ENCODE measurements around the gene ZNF628.

Gene ZNF628

DNA sequence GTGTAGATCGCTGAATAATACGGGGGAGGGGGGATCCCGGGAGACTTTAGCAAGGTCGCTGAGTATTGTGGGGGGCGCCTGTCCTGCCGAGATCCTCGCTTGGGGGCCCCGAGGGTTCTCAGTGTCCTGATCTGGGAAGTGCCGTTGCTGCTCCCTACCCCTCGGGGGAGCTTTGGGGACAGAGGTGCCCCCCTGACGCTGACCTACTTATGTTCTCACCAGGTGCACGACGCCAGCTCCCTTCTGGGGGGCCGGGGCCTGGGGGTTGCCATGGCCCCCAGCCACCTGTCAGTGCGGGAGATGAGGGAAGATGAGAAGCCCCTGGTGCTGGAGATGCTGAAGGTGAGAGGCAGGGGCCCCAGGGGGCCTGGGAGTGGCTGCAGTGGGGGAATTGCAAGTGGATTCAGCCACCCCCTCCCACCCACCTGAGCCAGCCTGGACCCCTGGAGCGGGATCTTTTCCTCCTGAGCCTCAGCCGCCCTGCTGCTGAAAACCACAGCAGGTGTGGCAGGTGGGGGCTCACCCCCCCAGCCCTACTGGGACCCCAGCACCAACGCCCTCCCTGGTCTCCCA is 9.1 kb downstream of the ZNF628 start:
- no peak for DNase-seq (ENCODE audit: low spot score)
- Histone ChIP-seq H3K27ac (peak overlapping the region; percentile 77 to 93), H3K4me3 (peak overlapping the region; percentile 74)
- TF ChIP-seq, protein P1, sequence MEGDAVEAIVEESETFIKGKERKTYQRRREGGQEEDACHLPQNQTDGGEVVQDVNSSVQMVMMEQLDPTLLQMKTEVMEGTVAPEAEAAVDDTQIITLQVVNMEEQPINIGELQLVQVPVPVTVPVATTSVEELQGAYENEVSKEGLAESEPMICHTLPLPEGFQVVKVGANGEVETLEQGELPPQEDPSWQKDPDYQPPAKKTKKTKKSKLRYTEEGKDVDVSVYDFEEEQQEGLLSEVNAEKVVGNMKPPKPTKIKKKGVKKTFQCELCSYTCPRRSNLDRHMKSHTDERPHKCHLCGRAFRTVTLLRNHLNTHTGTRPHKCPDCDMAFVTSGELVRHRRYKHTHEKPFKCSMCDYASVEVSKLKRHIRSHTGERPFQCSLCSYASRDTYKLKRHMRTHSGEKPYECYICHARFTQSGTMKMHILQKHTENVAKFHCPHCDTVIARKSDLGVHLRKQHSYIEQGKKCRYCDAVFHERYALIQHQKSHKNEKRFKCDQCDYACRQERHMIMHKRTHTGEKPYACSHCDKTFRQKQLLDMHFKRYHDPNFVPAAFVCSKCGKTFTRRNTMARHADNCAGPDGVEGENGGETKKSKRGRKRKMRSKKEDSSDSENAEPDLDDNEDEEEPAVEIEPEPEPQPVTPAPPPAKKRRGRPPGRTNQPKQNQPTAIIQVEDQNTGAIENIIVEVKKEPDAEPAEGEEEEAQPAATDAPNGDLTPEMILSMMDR (IDR thresholded peaks at IDR 0.05), result no peak

DNA sequence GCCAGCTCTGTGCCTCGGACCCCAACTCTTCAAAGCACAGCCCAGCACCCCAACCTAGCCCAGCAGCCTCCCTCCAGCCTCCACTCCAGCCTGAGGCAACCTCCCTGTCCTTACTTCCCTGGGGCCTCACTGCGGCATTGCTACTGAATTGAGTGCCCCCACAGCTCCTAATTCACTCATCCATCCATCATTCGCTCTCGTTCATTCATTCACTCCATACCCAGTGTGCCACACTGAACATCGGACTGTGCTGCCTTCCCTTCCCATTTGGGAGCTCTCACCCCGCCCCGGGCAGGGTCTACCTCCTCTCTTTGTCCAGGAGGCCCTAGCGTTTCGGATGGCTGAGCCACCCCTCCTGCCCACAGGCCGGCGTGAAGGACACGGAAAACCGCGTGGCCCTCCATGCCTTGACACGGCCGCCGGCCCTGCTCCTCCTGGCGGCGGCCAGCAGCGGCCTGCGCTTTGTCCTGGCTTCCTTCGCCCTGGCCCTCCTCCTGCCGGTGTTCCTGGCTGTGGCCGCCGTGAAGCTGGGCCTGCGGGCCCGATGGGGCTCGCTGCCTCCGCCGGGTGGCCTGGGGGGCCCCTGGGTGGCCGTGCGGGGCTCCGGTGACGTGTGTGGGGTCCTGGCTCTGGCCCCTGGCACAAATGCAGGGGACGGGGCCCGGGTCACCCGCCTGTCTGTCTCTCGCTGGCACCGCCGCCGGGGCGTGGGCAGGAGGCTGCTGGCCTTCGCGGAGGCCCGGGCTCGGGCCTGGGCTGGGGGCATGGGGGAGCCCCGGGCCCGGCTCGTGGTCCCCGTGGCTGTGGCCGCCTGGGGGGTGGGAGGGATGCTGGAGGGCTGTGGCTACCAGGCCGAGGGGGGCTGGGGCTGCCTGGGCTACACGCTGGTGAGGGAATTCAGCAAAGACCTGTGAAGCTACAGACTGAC is 9.9 kb downstream of the ZNF628 start:
- Histone ChIP-seq H3K4me3 (peak overlapping the region; percentile 46), H3K27ac (peak overlapping the region; percentile 77 to 93)
- TF ChIP-seq, protein P1 (IDR thresholded peaks at IDR 0.05), result no peak
- DNase-seq (ENCODE audit: low spot score), result no peak

DNA sequence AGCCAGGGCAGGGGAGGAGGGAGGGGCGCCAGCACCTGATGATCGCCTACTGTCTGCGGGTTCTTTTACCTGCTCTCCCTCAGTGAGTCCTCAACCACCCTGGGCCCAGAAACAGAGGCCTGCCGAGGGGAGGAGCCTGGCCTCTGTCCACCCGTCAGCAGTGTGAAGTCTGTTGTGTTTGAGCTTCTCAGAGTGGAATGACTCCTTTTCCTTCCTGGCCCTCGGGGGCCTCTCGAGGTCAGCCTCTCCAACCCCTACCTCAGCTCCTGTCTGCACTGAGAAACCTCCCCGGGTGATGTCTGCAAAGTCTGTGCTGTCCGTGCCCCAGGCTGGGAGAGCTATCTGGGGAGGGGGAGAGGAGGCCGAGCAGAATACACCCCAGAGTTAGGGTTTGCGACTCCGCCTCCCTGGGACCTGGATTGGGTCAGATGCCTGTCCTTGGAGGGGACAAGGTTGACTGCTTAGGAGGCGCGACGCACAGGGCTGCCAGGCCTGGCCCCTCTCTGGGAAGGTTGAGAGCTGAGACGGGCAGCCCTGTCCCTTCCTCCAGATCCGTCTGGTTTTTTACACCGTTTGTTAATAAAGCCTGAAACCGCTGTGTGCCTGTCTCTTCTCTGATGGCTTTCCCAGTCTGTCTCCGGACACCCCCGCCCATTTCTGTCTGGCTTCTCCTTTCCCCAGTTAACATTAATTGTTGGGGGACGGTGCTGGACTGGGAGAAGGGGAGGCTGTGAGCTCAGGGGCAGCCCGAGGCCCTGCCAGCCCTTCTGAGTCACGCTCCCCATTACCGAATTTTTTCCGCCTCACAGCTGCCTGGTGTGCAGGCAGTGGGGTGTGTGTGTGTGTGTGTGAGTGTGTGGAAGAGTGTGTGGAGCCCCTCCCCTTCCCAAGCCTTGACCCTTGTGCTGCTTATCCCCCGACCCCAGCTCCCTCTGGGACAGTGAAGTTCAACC is 10.8 kb downstream of the ZNF628 start:
- H3K4me3 ChIP-seq, result peak overlapping the region; percentile 46
- peak; percentile 87 for DNase-seq (ENCODE audit: low spot score)
- peak overlapping the region; percentile 73 to 93 for H3K27ac ChIP-seq
- TF ChIP-seq, protein P1 (IDR thresholded peaks at IDR 0.05), result no peak

DNA sequence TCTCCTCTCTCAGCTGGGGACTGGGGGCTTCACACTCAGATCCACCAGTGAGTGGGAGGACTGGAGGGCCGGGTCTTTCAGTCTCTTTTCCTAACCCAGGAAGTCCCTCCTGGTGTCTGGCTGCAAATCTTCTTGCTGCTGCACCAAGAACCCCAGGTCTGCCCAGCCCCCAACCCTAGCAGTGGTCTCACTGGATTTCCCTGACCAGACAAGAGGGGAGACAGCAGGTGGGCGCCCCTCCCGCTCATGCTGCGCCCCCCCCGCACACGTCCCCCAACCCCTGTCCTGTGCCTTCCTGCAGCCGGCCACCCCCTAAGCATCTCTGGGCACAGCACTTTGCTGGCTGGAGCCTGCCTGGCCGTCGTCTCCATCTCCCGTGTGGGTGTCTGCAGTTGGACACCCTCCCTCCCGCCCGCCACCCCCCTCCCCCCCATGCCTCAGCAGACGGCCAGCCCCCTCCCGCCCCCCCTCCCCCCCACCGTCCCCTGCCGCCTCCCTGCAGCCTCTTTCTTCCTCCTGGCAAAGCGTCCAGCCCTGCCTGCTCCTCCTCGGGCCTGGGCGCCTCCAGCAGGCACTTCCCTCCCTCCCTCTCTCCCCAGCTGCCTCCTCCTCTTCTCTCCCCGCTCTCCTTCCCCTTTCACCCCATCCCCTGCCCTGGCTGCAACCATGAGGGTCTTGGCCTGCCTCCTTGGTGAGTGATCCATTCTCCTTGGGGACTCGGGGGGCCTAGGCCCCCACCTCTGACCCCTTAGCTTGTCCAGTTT is 11.7 kb downstream of the ZNF628 start, which contains the start of gene SSC5D:
Gene SSC5D (plus strand): TSS at position 513 of the 764 bp plus-strand sequence. CDS start 154 bp downstream, at position 667.
- TF ChIP-seq, protein P1 (IDR thresholded peaks at IDR 0.05), result no peak
- peak within 1 kb of the TSS; percentile 73 to 93 for H3K27ac ChIP-seq
- H3K4me3 ChIP-seq, result peak within 1 kb of the TSS; percentile 46
- DNase-seq (ENCODE audit: low spot score), result no peak

DNA sequence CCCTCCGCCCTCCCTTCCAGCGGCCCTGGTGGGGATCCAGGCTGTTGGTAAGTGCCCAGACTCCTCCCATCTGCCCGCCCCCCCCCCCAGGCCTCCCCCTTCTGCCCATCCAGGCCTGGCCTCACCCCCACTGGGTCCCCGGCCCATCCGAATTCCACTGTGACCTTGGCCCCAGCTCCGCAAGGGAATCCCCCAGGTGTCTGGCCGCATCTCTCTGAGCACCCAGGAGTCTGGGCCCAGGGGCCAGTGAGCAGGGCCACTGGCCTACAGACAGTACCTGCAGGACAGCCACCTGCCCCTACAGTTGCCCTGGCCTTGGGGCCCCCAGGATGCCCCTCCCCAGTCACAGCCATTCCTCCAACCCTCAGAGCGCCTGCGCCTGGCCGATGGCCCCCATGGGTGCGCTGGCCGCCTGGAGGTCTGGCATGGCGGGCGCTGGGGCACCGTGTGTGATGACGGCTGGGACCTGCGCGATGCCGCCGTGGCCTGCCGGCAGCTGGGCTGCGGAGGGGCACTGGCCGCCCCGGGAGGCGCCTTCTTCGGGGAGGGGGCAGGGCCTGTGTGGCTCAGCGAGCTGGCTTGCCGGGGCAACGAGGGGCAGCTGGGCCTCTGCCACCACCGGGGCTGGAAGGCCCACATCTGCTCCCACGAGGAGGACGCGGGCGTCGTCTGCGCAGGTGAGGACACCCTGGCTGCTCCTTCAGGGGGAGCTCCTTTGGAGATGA is 12.7 kb downstream of the ZNF628 start:
- Histone ChIP-seq H3K4me3 (no peak overlapping the region), H3K27ac (peak overlapping the region in 1 of 2 donors; percentile 93)
- TF ChIP-seq, protein P1 (IDR thresholded peaks at IDR 0.05), result no peak
- no peak for DNase-seq (ENCODE audit: low spot score)

All from coronary artery (tissue), 2 donors.